T-helper 1 cell (primary cell): ENCODE results near the gene RDX.
"Not testable (repeated sequence)": the region's sequence is repeated elsewhere in the genome, so short reads cannot be mapped to it uniquely, and the experiment has no call there.

ENCODE experiments used
- DNase-seq, 5 donors: peaks; one replicate each; pipeline ENCODE4 v3.0.0-alpha.2; 2012 to 2020

RDX gene

GRCh38 chr11:110269996-110270395, 26.4 kb downstream of the RDX start:
- DNase-seq: no peak

DNA sequence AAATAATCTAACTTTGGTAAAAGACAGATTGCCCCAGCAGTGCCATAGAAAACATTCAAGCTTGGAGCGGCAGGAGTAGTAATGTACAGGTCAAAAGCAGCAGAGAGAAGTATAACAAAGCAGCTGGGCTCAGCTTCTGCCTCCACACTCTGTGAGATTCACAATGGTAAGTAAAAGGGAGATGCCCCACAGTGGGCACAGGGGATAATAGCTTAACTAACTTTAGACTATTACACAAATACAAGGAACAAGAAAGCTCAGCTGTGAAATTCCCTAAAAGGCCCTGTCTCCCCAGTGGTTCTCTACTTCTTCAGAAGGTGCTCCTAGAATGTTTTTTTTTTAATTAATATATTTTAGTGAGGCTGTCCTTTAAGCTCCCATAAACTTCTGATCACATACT, 28.0 kb downstream of the RDX start:
- DNase-seq: no peak

DNA sequence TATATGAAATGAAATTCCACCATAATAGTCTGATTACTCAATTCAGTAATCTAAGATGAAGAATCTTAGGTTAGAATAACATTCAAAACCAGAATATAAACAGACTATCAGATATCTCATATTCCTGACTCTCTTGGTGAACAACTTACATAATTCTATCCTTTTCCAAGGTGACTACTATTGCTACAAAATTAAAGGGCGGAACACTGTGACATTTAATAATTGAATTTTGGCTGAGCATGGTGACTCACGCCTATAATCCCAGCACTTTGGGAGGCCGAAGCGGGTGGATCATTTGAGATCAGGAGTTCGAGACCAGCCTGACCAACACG, 34.4 kb downstream of the RDX start:
- DNase-seq: no peak

DNA sequence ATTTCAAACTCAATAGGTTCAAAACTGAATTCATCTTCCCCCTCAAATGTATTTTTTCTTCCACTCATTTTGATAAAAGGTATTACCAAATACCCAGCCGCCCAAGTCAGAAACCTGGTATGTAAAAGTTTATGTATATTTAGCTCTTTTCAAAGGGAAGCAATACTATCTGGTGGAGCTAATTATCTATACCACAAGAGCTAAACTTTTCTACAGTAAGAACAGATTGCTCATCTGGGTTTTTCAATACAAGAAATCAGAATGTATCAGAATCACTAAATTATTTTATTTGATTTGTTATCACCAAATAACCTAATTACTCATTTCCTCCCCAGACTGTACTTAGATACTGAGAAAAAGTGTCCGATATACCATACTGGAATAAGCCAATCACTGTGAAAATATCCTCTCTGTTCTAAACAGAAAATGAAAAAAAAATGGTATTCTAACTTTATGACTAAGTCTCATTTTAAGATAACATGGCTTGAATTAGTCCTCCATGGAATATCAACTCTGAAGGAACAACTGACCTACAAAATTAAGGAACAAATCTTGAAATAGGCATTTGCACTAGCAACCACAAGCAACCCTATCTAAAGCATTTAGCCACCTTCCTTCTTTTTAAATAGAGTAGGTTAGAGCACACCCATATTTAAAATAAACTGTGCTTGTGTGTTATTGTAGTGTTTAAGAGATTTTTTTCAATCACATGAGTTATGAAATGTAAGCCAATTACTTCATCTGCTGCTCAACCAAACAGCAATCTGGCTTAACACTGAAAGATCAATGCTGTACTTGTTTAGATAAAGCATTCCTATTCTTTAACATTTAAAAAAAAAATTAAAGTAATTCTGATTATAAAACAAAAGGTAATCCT, 35.0 kb downstream of the RDX start:
- DNase-seq: no peak

DNA sequence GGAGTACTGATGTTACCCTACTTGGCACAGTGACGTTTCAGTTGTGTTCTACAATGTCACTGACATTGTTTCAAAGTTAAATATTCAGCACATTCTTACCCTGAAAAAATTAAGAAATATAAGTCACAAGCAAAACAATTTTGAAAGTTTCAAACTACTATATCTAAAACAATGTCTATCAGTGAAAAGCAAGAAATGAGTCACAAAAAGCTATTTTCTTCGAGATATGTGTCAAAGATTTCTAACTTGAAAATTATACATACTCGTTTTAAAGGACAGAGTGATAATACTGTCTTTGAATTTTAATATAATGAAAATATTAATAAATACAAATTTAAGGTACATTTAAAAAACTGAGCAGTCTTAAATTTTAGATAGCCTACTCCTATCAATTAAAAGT, 42.9 kb downstream of the RDX start:
- no peak for DNase-seq

DNA sequence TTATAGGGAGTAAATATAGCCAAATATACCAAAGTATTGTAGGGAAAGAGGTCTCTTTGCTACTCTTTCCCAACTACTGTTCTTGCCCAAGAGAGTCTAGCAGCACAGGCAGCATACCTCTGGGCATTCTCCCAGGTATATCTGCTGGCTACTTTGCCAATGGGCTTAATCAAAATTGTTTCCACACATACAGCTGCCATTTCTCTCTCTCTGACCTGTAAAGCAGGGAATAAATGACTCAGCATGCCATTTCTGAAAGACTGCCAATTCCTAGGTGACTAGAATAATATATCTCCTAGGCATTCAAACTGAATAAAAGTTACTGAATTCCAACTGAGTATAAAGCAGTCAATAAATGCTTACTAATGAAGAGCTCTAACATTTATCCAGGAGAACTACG, 44.6 kb downstream of the RDX start:
- DNase-seq: peak in 1 of 5 donors; percentile 7

DNA sequence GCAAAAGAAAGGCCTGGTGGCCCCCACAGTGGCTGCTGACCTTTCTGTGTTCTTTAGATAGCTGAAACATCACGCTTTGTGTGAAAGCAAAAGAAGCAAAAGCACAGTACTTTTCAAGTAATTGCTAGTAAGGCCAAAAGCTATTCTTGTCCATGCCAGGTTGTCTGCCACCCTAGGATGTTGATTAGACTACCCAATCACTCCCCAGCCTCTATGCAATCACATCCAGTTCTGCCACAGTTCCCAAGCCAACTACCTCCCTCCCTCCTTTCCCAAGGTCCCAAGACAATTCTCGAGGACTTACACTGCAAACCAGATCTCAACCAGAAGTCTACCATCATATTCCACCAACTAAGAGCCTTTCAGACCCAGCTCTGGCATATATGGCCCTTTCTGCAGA, 46.2 kb downstream of the RDX start:
- no peak for DNase-seq

DNA sequence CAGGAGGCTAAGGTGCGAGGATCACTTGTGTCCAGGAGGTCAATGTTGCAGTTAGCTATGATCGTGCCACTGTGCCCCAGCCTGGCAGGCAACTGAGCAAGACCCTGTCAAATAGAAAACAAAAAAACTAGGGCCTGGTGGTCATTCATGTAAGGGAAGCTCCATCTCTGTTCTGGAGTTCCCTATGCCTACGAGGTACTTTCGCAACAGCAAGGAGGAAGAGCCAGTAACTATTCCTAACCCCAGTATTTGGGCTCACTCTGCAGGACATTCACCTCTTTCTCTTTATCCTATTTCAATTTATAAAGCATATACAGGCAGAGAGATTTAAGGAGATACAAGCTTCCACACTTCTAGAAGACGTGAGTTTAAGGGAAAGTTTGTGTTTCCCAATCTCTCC, 46.6 kb downstream of the RDX start:
- no peak for DNase-seq

GRCh38 chr11:110249066-110249465, 47.3 kb downstream of the RDX start:
- DNase-seq: no peak

GRCh38 chr11:110243791-110244190, 52.6 kb downstream of the RDX start:
- DNase-seq: no peak

- DNase-seq: no peak
These were observed 53.7 kb downstream of the RDX start for GRCh38 chr11:110242746-110243145.

- no peak for DNase-seq
These were observed 54.2 kb downstream of the RDX start for GRCh38 chr11:110242188-110242587.

GRCh38 chr11:110235966-110236365, 60.4 kb downstream of the RDX start:
- no peak for DNase-seq

GRCh38 chr11:110230377-110230776, 66.0 kb downstream of the RDX start:
- no peak for DNase-seq

- DNase-seq: no peak
These were observed 77.2 kb downstream of the RDX start for GRCh38 chr11:110219006-110219785.

DNA sequence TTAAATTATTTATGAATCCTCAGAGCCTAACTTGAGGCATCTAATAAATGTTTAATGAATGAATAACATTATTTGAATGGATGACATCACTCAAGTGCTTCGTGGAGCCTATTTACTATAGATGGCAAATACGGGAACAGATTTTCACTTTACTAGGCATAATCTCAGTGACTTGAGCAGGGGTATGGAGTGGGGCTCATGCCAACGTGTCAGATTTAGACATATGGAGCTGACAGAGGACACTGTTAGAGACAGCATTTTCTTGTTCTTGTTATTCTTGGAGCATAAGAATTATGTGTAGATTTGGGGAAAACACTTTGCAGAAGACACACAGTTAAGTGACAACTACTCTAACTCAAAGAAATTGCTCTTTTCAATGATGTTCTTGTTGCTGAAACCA, 78.5 kb downstream of the RDX start:
- DNase-seq: no peak

GRCh38 chr11:110217223-110217877, 79.1 kb downstream of the RDX start:
- DNase-seq: no peak

- DNase-seq: not testable (repeated sequence)
These were observed 87.1 kb downstream of the RDX start for GRCh38 chr11:110209313-110209694.

GRCh38 chr11:110208678-110209312, 87.6 kb downstream of the RDX start:
- DNase-seq: not testable (repeated sequence)

GRCh38 chr11:110207123-110207522, 89.3 kb downstream of the RDX start:
- DNase-seq: no peak

- DNase-seq: no peak
These were observed 95.6 kb downstream of the RDX start for GRCh38 chr11:110200836-110201235.

GRCh38 chr11:110200241-110200640, 96.2 kb downstream of the RDX start:
- DNase-seq: no peak
